Activated naive CD8-positive, alpha-beta T cell (primary cell): ENCODE data around the gene C2orf42.
"Not testable (repeated sequence)": the region's sequence is repeated elsewhere in the genome, so short reads cannot be mapped to it uniquely, and the experiment has no call there.

Experiments used
- H3K27ac Mint-ChIP-seq: one replicate; pipeline ENCODE4 v1.8.0; 2021; ENCODE audit warnings: mixed read lengths
- H3K27me3 Mint-ChIP-seq: one replicate; pipeline ENCODE4 v1.8.0; 2021; ENCODE audit warnings: mixed read lengths
- H3K36me3 Mint-ChIP-seq: one replicate; pipeline ENCODE4 v1.8.0; 2021; ENCODE audit warnings: mixed read lengths
- H3K4me1 Mint-ChIP-seq: one replicate; pipeline ENCODE4 v1.8.0; 2021; ENCODE audit warnings: low read depth, mixed read lengths
- H3K4me3 Mint-ChIP-seq: one replicate; pipeline ENCODE4 v1.8.0; 2021; ENCODE audit warnings: mild to moderate bottlenecking, mixed read lengths
- H3K9me3 Mint-ChIP-seq: one replicate; pipeline ENCODE4 v1.8.0; 2021; ENCODE audit warnings: low read depth, mixed read lengths

C2orf42 gene

DNA sequence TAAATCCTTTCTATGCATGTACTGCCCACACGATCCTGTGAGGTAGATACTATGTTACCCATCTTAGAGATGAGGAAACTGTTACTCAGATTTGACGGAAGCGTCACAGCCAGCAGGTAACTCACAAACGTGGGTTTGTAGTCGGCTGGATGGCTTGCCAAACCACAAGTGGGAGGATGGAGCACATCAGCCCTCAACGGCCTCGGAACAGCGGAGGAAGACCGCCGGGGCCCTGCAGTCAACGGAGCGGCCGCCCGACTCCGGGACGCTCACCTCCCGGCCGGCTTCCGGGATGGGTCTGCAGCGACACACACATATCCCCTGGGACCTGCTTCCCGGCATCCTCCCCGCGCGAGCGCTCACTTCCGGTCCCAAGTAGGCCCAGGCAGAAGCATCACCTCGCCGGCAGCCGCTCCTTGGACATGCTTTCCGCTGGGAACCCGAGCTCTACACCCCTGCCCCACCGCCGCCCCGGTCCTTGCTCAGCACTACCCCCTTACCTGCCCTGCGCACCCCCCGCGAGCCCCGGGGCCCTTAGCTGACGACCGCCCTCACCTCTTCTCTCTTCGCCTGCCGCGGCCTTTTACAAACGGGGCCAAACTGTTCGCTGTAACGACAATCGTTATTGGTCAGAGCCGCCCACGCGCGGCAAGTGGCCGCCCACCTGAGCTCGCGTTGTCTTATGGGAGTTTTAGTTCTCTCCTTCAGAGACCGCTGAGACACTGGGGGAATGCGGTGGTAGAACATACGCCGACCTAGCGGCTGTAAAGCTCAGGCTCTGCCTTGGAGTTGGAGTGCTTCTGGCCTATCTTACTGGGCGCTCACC, at the start of gene C2orf42:
TSS of gene C2orf42 (minus strand) at position 602 of the 826 bp plus-strand sequence. CDS start 9,034 bp downstream, outside the sequence.
- Mint-ChIP-seq H3K36me3 (no peaks in the 10 kb centered on the region), H3K27me3 (no peaks in the 10 kb centered on the region), H3K4me3 (peak within 1 kb of the TSS; percentile 91), H3K9me3 (no peaks in the 10 kb centered on the region), H3K4me1 (peaks cover 26% of the 10 kb centered on the region), H3K27ac (peak within 1 kb of the TSS; percentile 100)

DNA sequence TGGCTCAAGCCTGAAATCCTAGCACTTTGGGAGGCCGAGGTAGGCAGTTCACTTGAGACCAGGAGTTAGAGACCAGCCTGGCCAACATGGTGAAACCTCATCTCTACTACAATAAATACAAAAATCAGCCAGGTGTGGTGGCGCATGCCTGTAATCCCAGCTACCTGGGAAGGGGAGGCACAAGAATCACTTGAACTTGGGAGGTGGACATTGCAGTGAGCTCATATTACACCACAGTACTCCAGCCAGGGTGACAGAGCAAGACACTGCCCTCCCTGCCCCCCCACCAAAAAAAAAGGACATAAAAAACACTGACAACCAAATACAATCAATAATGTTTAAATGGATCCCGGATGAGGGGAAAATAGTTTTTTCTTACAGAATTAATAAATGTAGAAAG, 49.8 kb upstream of the C2orf42 start:
- H3K27me3 Mint-ChIP-seq = no peaks in the 10 kb centered on the region
- peaks cover 2% of the 10 kb centered on the region for H3K36me3 Mint-ChIP-seq
- no peak overlapping the region for H3K4me3 Mint-ChIP-seq
- H3K4me1 Mint-ChIP-seq = peaks cover 52% of the 10 kb centered on the region
- H3K27ac Mint-ChIP-seq = no peak overlapping the region
- no peaks in the 10 kb centered on the region for H3K9me3 Mint-ChIP-seq

DNA sequence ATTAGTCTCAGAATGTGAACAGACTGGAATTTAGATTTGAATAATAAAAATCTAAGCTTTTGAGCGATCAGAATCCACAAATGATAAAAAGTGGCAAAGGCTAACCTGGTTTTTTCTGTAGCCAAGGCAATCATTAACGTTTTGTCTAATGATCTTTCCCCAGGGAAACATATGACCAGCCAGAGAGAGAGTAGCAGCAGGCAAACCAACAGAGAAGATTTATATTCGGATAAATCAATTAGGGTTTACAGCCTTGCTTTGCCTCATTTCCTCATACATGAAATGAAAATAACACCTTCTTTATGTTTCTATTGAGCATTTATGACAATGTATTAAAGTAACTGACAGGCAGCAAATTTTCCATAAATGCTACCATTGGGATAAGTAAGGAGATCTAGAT, 43.1 kb upstream of the C2orf42 start:
- Mint-ChIP-seq H3K27me3 (no peaks in the 10 kb centered on the region), H3K9me3 (no peaks in the 10 kb centered on the region), H3K4me3 (no peak overlapping the region), H3K36me3 (no peaks in the 10 kb centered on the region), H3K27ac (no peak overlapping the region), H3K4me1 (peaks cover 5% of the 10 kb centered on the region)

DNA sequence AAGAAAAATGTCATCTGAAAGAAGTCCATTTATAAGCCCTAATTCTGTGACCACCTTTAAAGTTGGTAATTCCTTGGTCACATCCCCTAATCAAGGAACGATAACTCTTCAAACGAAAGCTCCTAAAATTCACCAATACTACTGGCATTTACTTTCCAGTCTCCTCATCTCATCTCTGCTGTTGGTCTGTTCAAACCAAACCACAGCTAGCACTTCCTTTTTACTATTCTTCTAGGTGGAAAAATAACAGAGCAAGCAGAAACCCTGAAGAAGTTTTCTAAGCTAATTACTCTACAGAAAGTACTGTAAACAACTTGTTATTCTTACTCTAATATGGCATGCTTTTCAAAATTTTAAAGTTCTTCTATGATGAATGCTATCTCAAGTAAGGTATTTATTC, 36.0 kb upstream of the C2orf42 start:
- Mint-ChIP-seq H3K4me1 (peaks cover 15% of the 10 kb centered on the region), H3K36me3 (peaks cover 8% of the 10 kb centered on the region), H3K4me3 (no peak overlapping the region), H3K27me3 (no peaks in the 10 kb centered on the region), H3K27ac (peak overlapping the region; percentile 42), H3K9me3 (no peaks in the 10 kb centered on the region)

DNA sequence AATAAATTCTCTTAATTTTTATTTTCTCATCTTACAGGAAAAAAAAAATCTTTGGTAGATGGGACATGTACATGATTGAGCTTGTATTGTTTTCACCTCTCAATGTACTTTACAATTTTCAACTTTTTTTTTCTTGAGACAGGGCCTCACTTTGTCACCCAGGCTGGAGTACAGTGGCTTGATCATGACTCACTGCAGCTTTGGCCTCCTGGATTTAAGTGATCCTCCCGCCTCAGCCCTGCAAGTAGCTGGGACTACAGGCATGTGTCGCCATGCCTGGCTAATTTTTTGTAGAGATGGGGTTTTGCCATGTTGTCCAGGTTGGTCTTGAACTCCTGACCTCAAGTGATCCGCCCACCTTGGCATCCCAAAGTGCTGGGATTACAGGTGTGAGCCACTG, 32.5 kb upstream of the C2orf42 start:
- H3K4me3 Mint-ChIP-seq, H3K27ac Mint-ChIP-seq, H3K27me3 Mint-ChIP-seq, H3K9me3 Mint-ChIP-seq: not testable (repeated sequence)
- Mint-ChIP-seq H3K36me3 (peaks cover 12% of the 10 kb centered on the region), H3K4me1 (peaks cover 16% of the 10 kb centered on the region)

DNA sequence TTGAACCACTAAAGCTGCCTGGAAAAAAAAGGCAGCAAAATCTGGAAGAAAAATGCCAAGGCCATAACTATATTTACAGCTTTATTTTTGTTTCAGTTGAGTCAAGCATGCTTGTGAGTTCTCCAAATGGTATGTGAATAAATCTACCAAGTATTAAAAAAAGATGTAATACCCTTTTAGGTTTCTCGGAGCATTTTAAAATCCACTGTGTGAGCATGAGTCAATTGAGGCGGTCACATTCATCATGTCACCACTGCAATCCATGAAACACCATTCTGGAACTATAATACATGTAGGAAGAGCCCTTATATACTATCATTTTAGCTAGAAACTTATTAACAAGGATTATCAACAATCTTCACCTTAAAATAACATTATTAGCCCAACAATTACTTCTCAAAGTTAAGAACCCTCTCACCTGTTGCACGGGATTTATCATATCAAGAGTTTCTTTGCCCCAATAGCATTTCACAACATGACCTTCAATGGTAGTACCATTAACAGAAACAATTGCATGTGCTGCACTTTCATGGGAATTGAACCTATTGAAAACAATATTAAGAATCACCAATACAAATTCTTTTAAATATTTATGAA, 24.2 kb upstream of the C2orf42 start:
- peaks cover 6% of the 10 kb centered on the region for H3K36me3 Mint-ChIP-seq
- H3K27ac Mint-ChIP-seq = peak overlapping the region; percentile 17
- peaks cover 16% of the 10 kb centered on the region for H3K4me1 Mint-ChIP-seq
- no peaks in the 10 kb centered on the region for H3K27me3 Mint-ChIP-seq
- no peaks in the 10 kb centered on the region for H3K9me3 Mint-ChIP-seq
- no peak overlapping the region for H3K4me3 Mint-ChIP-seq

DNA sequence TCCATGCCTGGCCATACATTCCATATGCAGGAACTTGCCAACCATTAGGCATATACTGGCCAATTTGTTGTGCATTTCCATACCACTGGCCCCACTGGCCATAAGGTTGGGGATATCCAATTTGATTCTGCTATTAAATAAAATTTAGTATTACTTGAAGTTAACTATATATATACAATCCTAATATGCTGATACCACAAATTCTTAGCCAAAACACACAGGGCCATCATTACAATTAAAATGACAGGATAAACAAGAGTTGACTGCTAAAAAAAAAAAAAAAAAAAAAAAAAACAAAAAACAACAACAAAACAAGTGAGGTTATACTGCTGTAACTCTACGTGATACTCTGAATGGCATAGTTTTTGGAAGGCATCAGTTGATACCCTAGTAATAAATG, 23.5 kb upstream of the C2orf42 start:
- Mint-ChIP-seq H3K36me3 (peaks cover 6% of the 10 kb centered on the region), H3K27me3 (no peaks in the 10 kb centered on the region), H3K4me1 (peaks cover 16% of the 10 kb centered on the region), H3K27ac (no peak overlapping the region), H3K9me3 (no peaks in the 10 kb centered on the region), H3K4me3 (no peak overlapping the region)

DNA sequence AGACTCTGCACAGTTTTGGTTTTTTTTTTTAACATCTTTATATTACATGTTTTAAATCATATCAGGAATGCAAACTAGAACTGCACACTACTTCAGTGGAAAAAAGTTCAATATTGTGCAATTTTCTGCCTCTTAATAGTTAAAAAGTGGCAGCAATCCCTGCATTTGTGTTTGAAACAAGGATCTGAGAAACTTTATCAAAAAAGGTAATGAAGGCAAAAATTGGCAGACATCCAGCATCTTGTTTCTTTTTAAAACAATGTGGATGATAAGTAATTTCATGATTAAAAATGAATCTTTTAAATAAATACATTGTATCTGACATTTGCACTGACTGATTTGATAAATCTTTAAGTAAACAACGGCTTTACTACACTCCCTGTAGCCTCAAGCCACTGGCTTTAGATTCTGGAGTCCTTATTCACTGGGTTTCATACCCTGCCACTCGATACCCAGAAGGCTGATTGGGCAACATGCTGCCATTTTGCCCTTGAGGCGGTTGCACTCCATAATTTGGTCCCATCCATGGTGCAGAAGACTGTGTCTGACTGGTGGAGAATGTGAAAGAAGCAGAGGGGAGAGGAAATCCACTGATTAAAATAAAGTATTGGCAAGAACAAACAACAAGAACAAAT, 21.6 kb upstream of the C2orf42 start:
- Mint-ChIP-seq H3K27me3 (no peaks in the 10 kb centered on the region), H3K9me3 (no peaks in the 10 kb centered on the region), H3K36me3 (peaks cover 2% of the 10 kb centered on the region), H3K4me3 (no peak overlapping the region), H3K4me1 (peaks cover 10% of the 10 kb centered on the region), H3K27ac (peak overlapping the region; percentile 58)

DNA sequence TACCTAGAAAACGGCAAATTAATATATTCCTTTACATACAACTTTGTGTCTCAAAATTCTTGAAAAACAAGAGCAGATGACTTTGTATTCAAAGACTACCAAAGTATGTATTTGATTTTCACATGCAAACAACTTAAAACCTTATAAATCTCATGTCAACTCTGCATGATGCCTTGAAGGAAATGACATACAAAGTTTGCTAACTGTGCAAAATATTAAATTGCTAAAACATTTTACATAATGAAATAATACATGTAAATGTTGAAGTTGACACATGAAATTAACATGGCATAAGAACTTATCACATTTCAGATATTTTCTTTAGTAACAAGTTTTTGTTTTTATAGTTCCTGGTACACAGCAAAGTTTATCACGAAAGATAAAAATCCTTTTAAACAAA, 20.8 kb upstream of the C2orf42 start:
- Mint-ChIP-seq H3K27me3 (no peaks in the 10 kb centered on the region), H3K36me3 (peaks cover 2% of the 10 kb centered on the region), H3K9me3 (no peaks in the 10 kb centered on the region), H3K4me3 (no peak overlapping the region), H3K27ac (peak overlapping the region; percentile 72), H3K4me1 (peaks cover 10% of the 10 kb centered on the region)

DNA sequence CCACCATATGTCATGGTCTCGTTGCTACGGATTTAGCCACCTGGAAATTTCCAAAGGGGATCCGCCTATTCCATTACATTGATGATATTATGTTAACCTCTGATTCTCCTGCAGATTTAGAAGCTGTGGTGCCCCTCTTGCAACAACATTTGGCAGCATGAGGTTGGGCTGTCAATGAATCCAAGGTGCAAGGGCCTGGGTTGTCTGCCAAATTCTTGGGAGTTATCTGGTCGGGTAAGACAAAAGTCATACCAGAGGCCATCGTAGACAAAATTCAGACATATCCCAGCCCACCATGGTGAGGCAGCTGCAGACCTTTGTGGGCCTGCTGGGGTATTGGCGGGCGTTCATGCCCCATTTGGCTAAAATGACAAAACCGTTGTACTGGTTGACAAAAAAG, 13.6 kb upstream of the C2orf42 start:
- H3K27ac Mint-ChIP-seq = no peak overlapping the region
- no peaks in the 10 kb centered on the region for H3K4me1 Mint-ChIP-seq
- H3K27me3 Mint-ChIP-seq = no peaks in the 10 kb centered on the region
- no peaks in the 10 kb centered on the region for H3K9me3 Mint-ChIP-seq
- no peaks in the 10 kb centered on the region for H3K36me3 Mint-ChIP-seq
- H3K4me3 Mint-ChIP-seq = no peak overlapping the region

DNA sequence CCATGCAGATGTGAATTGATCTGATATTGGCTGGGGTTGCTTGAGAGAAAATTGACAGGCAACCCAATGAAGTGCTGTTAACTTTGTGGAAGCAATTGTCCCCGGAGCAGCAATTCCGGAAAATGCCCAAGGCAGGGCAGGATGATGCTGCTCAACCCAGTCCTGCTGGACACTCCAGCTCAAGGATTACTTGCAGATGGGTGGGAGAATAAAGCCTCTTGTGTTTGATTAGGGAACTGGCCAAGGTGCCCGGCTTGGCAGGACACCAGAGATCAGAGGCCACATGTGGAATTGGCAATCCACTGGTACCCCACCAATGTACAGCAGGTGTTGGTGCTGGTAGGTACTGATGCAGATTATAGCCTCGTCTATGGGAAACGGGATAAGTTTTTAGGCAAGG, 12.3 kb upstream of the C2orf42 start:
- no peak overlapping the region for H3K4me3 Mint-ChIP-seq
- H3K27me3 Mint-ChIP-seq = no peaks in the 10 kb centered on the region
- H3K4me1 Mint-ChIP-seq = no peaks in the 10 kb centered on the region
- H3K9me3 Mint-ChIP-seq = no peaks in the 10 kb centered on the region
- no peaks in the 10 kb centered on the region for H3K36me3 Mint-ChIP-seq
- no peak overlapping the region for H3K27ac Mint-ChIP-seq

DNA sequence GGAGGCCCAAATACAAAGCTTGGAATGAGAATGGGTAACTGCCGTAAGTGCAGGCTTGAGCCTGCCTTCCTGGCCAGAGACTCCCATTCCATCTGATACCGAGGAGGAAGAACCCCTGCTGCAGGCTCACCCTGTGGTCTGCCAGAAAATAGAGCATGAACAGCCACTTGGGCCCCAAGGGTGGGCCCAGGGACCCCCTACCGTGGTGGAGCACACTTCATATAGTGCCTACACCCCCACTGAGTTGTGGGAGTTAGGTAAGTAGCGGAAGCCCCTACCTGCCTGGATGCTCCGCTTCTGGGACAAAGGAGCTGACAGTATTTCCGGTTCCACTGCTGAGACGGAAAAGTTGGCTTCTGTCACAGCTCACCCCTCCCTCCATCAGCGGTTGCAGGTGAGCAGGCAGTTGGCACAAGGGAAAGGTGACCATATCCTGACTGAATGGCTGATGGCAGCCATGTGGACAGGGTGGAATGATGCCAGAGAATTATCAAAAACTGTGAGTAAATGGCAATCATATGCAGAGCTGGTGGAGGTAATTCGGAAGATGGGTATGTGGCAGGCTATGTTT, 11.5 kb upstream of the C2orf42 start:
- H3K27ac Mint-ChIP-seq = no peak overlapping the region
- H3K27me3 Mint-ChIP-seq = no peaks in the 10 kb centered on the region
- no peak overlapping the region for H3K4me3 Mint-ChIP-seq
- H3K36me3 Mint-ChIP-seq = no peaks in the 10 kb centered on the region
- no peaks in the 10 kb centered on the region for H3K9me3 Mint-ChIP-seq
- no peaks in the 10 kb centered on the region for H3K4me1 Mint-ChIP-seq

DNA sequence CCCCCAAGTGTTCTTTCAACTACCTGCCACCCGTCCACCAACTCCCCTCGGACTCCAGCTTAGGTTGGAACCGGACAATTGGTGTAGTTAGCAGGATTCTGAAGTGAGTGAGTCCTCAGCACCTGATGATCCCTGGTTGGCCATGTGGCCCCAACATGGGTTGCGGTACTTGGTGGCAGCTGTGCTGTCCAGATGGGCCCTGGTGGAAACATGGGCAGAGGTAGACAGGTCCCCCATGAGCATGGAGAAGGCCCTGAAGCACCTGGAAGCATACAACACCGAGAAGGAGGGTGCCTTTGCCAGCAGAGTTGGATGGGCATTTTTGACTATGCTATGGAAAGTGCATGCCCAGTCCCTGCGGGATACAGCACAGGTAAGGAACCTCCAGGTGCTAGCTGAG, 11.0 kb upstream of the C2orf42 start:
- Mint-ChIP-seq H3K36me3 (no peaks in the 10 kb centered on the region), H3K9me3 (no peaks in the 10 kb centered on the region), H3K4me3 (no peak overlapping the region), H3K27ac (no peak overlapping the region), H3K27me3 (no peaks in the 10 kb centered on the region), H3K4me1 (no peaks in the 10 kb centered on the region)

DNA sequence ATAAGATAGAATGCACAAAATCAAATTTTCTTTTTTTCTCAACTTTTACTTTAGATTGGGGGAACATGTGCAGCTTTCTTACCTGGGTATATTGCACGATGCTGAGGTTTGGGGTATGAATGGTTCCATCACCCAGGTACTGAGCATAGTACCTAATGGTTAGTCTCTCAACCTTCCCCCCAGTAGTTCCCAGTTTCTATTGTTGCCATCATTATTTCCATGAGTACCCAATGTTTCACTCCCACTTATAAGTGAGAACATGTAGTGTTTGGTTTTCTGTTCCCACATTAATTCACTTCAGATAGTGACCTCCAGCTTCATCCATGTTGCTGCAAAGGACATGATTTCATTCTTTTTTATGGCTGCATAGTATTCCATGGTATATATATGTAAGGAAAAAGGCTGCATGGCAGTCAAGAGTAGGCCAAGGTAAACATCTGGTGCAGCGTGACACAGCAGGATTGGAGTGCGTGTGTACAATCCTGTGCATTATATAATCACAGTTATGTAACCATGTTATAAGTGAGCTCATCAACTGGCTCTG, 10.5 kb upstream of the C2orf42 start:
- Mint-ChIP-seq H3K27me3 (no peaks in the 10 kb centered on the region), H3K9me3 (no peaks in the 10 kb centered on the region), H3K27ac (no peak overlapping the region), H3K36me3 (no peaks in the 10 kb centered on the region), H3K4me3 (no peak overlapping the region), H3K4me1 (no peaks in the 10 kb centered on the region)

DNA sequence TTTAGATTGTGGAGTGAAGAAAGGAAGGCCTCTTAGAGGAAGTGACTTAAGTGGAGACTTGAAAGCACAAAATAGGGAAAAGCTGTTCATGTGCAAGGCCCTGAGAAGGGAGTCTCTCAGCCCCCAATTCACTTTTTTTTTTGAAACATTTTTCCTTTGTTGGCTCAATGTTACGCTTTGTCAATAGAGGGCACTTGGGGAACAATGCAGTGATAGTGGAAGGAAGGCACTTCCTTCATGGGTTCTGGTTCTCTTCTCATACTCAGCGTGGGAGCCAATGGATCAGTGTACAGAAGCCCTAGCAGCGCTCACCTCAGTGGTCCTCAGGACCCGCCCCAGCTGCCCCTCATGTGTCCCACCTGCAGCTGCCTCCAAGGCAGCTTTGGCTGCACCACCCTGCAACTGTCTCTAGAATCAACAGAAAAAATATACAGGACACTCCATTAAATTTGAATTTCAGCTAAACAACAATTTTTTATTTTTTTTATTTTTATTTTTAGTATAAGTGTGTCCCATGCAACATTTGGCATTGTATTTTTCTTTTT, 8.6 kb upstream of the C2orf42 start:
- no peaks in the 10 kb centered on the region for H3K27me3 Mint-ChIP-seq
- no peak overlapping the region for H3K4me3 Mint-ChIP-seq
- H3K27ac Mint-ChIP-seq = no peak overlapping the region
- no peaks in the 10 kb centered on the region for H3K9me3 Mint-ChIP-seq
- H3K36me3 Mint-ChIP-seq = no peaks in the 10 kb centered on the region
- no peaks in the 10 kb centered on the region for H3K4me1 Mint-ChIP-seq
